ENCODE data around the gene LAP3.

The LAP3 gene

GRCh38 chr4:17642398-17642783, 65.4 kb downstream of the LAP3 start:
- no peaks in the 10 kb centered on the region for H3K27me3 ChIP-seq (ENCODE audit: low read length)
- H3K9me3 ChIP-seq (ENCODE audit: insufficient read depth, low read length), result no peaks in the 10 kb centered on the region
- no peaks in the 10 kb centered on the region for H3K9me2 ChIP-seq (replicated peaks; ENCODE audit: insufficient read depth, low read length)
- no peak overlapping the region for H3K4me2 ChIP-seq (ENCODE audit: low read depth, low read length, poor library complexity, severe bottlenecking)
- H3K9ac ChIP-seq (ENCODE audit: low read length), result no peak overlapping the region
- no peak overlapping the region for H2AFZ ChIP-seq (ENCODE audit: low read depth, low read length, severe bottlenecking)
- H3K27ac ChIP-seq (ENCODE audit: low read depth, low read length), result no peak overlapping the region
- no peaks in the 10 kb centered on the region for H4K20me1 ChIP-seq (ENCODE audit: low read depth, low read length)
- no peak overlapping the region for H3K4me3 ChIP-seq (ENCODE audit: insufficient read depth, low read length, poor library complexity, severe bottlenecking)
- H3F3A ChIP-seq (ENCODE audit: insufficient read depth), result no peaks in the 10 kb centered on the region
- H3K36me3 ChIP-seq (ENCODE audit: low read length), result no peaks in the 10 kb centered on the region
- H3K79me2 ChIP-seq (ENCODE audit: insufficient read depth, low read length), result no peaks in the 10 kb centered on the region
- TF ChIP-seq EZH2phosphoT487 (conservative IDR thresholded peaks at IDR 0.05; ENCODE audit: low read length), result no peak
- TF ChIP-seq, protein P1, sequence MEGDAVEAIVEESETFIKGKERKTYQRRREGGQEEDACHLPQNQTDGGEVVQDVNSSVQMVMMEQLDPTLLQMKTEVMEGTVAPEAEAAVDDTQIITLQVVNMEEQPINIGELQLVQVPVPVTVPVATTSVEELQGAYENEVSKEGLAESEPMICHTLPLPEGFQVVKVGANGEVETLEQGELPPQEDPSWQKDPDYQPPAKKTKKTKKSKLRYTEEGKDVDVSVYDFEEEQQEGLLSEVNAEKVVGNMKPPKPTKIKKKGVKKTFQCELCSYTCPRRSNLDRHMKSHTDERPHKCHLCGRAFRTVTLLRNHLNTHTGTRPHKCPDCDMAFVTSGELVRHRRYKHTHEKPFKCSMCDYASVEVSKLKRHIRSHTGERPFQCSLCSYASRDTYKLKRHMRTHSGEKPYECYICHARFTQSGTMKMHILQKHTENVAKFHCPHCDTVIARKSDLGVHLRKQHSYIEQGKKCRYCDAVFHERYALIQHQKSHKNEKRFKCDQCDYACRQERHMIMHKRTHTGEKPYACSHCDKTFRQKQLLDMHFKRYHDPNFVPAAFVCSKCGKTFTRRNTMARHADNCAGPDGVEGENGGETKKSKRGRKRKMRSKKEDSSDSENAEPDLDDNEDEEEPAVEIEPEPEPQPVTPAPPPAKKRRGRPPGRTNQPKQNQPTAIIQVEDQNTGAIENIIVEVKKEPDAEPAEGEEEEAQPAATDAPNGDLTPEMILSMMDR (IDR thresholded peaks at IDR 0.05; ENCODE audit: insufficient read depth, low read length, poor library complexity, severe bottlenecking), result no peak

- H3K4me3 ChIP-seq (ENCODE audit: insufficient read depth, low read length, poor library complexity, severe bottlenecking), result no peak overlapping the region
- H3K79me2 ChIP-seq (ENCODE audit: insufficient read depth, low read length), result no peaks in the 10 kb centered on the region
- no peak overlapping the region for H3K27ac ChIP-seq (ENCODE audit: low read depth, low read length)
- TF ChIP-seq, protein P1 (IDR thresholded peaks at IDR 0.05; ENCODE audit: insufficient read depth, low read length, poor library complexity, severe bottlenecking), result no peak
- TF ChIP-seq EZH2phosphoT487 (conservative IDR thresholded peaks at IDR 0.05; ENCODE audit: low read length), result no peak
- H3K9me3 ChIP-seq (ENCODE audit: insufficient read depth, low read length), result no peaks in the 10 kb centered on the region
- no peaks in the 10 kb centered on the region for H3K27me3 ChIP-seq (ENCODE audit: low read length)
- no peak overlapping the region for H3K4me2 ChIP-seq (ENCODE audit: low read depth, low read length, poor library complexity, severe bottlenecking)
- H4K20me1 ChIP-seq (ENCODE audit: low read depth, low read length), result no peaks in the 10 kb centered on the region
- H2AFZ ChIP-seq (ENCODE audit: low read depth, low read length, severe bottlenecking), result no peak overlapping the region
- H3K36me3 ChIP-seq (ENCODE audit: low read length), result no peaks in the 10 kb centered on the region
- no peak overlapping the region for H3K9ac ChIP-seq (ENCODE audit: low read length)
- H3K9me2 ChIP-seq (replicated peaks; ENCODE audit: insufficient read depth, low read length), result no peaks in the 10 kb centered on the region
- H3F3A ChIP-seq (ENCODE audit: insufficient read depth), result no peaks in the 10 kb centered on the region
Observed at GRCh38 chr4:17646693-17647092, 69.7 kb downstream of the LAP3 start.

- Histone ChIP-seq H3K27me3 (ENCODE audit: low read length) (no peaks in the 10 kb centered on the region), H2AFZ (ENCODE audit: low read depth, low read length, severe bottlenecking) (no peak overlapping the region), H3K9me2 (replicated peaks; ENCODE audit: insufficient read depth, low read length) (no peaks in the 10 kb centered on the region), H3K36me3 (ENCODE audit: low read length) (no peaks in the 10 kb centered on the region), H4K20me1 (ENCODE audit: low read depth, low read length) (no peaks in the 10 kb centered on the region), H3F3A (ENCODE audit: insufficient read depth) (no peaks in the 10 kb centered on the region), H3K27ac (ENCODE audit: low read depth, low read length) (no peak overlapping the region), H3K9ac (ENCODE audit: low read length) (no peak overlapping the region), H3K4me3 (ENCODE audit: insufficient read depth, low read length, poor library complexity, severe bottlenecking) (no peak overlapping the region), H3K4me2 (ENCODE audit: low read depth, low read length, poor library complexity, severe bottlenecking) (no peak overlapping the region), H3K79me2 (ENCODE audit: insufficient read depth, low read length) (no peaks in the 10 kb centered on the region), H3K9me3 (ENCODE audit: insufficient read depth, low read length) (no peaks in the 10 kb centered on the region)
- TF ChIP-seq EZH2phosphoT487 (conservative IDR thresholded peaks at IDR 0.05; ENCODE audit: low read length), result no peak
- TF ChIP-seq, protein P1 (IDR thresholded peaks at IDR 0.05; ENCODE audit: insufficient read depth, low read length, poor library complexity, severe bottlenecking), result no peak
Observed at GRCh38 chr4:17647176-17647806, 70.3 kb downstream of the LAP3 start.
